ENCODE measurements around the gene MIER2.
"Not testable (repeated sequence)": the region's sequence is repeated elsewhere in the genome, so short reads cannot be mapped to it uniquely, and the experiment has no call there.

MIER2 gene

GRCh38 chr19:282501-282900 is 62.1 kb downstream of the MIER2 start:
- no peak for DNase-seq (ENCODE audit: low read depth in 2 of 2)

GRCh38 chr19:281992-282391 is 62.6 kb downstream of the MIER2 start:
- DNase-seq (ENCODE audit: low read depth in 2 of 2): no peak

- no peak for DNase-seq (ENCODE audit: low read depth in 2 of 2)
These were observed 63.3 kb downstream of the MIER2 start for GRCh38 chr19:281156-281853.

- no peak for DNase-seq (ENCODE audit: low read depth in 2 of 2)
These were observed 64.0 kb downstream of the MIER2 start for GRCh38 chr19:280541-281009.

GRCh38 chr19:279656-280055 is 64.9 kb downstream of the MIER2 start:
- DNase-seq (ENCODE audit: low read depth in 2 of 2): no peak

- DNase-seq (ENCODE audit: low read depth in 2 of 2): no peak
These were observed 65.4 kb downstream of the MIER2 start for GRCh38 chr19:279231-279630.

- no peak for DNase-seq (ENCODE audit: low read depth in 2 of 2)
These were observed 66.9 kb downstream of the MIER2 start for GRCh38 chr19:277581-278165.

- DNase-seq (ENCODE audit: low read depth in 2 of 2): no peak
These were observed 67.5 kb downstream of the MIER2 start for GRCh38 chr19:277131-277530.

- DNase-seq (ENCODE audit: low read depth in 2 of 2): no peak
These were observed 68.5 kb downstream of the MIER2 start for GRCh38 chr19:275958-276646.

- DNase-seq (ENCODE audit: low read depth in 2 of 2): no peak
These were observed 69.6 kb downstream of the MIER2 start for GRCh38 chr19:275000-275399.

- no peak for DNase-seq (ENCODE audit: low read depth in 2 of 2)
These were observed 71.2 kb downstream of the MIER2 start for GRCh38 chr19:273393-273792.

- no peak for DNase-seq (ENCODE audit: low read depth in 2 of 2)
These were observed 72.7 kb downstream of the MIER2 start for GRCh38 chr19:271856-272255.

- DNase-seq (ENCODE audit: low read depth in 2 of 2): not testable (repeated sequence)
These were observed 73.8 kb downstream of the MIER2 start for GRCh38 chr19:270766-271318.

- DNase-seq (ENCODE audit: low read depth in 2 of 2): no peak
These were observed 75.4 kb downstream of the MIER2 start for GRCh38 chr19:269241-269640.

GRCh38 chr19:262125-262524 is 82.5 kb downstream of the MIER2 start:
- no peak for DNase-seq (ENCODE audit: low read depth in 2 of 2)

- DNase-seq (ENCODE audit: low read depth in 2 of 2): not testable (repeated sequence)
These were observed 87.8 kb downstream of the MIER2 start for GRCh38 chr19:256804-257203.

All from stimulated activated CD4-positive, alpha-beta T cell treated with anti-CD3 and anti-CD28 coated beads, Interleukin-1b, Interleukin-23, amount 100 ng/mL, for 4 hours (primary cell).